Common myeloid progenitor, CD34-positive (primary cell): Measurements from ENCODE around the gene CDPF1.

Source experiments
- CTCF ChIA-PET: fragments of 350-600 bp; sonication (Branson Sonifier 250); formaldehyde crosslinking; loops from one replicate; lab custom pipeline; 2021; ENCODE audit warnings: antibody characterized with exemption; lab: Charles Lee
- POLR2A ChIA-PET: fragments of 350-600 bp; sonication (Branson Sonifier 250); formaldehyde crosslinking; loops from one replicate; lab custom pipeline; 2021; ENCODE audit warnings: antibody characterized with exemption; lab: Charles Lee
- DNase-seq, 3 donors: peaks; one replicate each; pipeline versions ENCODE4 v3.0.0 to v3.0.0-alpha.2; 2013
- H3K27ac ChIP-seq, 2 experiments: 1 replicate in 1 of 2; 2 replicates in 1 of 2; pipeline ENCODE4 v1.7.0; 2013; ENCODE audit warnings: inconsistent platforms in 2 of 2, low read length in 2 of 2, mild to moderate bottlenecking in 2 of 2, low read depth in 1 of 2, moderate library complexity in 1 of 2; ENCODE audit not compliant: severe bottlenecking in 2 of 2, insufficient read depth in 1 of 2, poor library complexity in 1 of 2
- H3K27me3 ChIP-seq, 5 experiments: replicated peaks in 2 of 5; 1 replicate in 3 of 5; 2 replicates in 2 of 5; pipeline versions ENCODE4 v1.6.1 to v1.7.0; 2013; ENCODE audit warnings: low read length in 4 of 5, mild to moderate bottlenecking in 2 of 5, moderate library complexity in 2 of 5, inconsistent platforms in 1 of 5; ENCODE audit not compliant: insufficient read depth in 5 of 5, control insufficient read depth in 4 of 5
- H3K36me3 ChIP-seq, 4 experiments: 1 replicate in 2 of 4; 2 replicates in 2 of 4; pipeline versions ENCODE4 v1.6.1 to v1.7.0; 2013; ENCODE audit warnings: low read length in 3 of 4, control low read depth in 1 of 4, mild to moderate bottlenecking in 1 of 4; ENCODE audit not compliant: control insufficient read depth in 4 of 4, insufficient read depth in 4 of 4
- H3K4me1 ChIP-seq, 4 experiments: 1 replicate in 3 of 4; 2 replicates in 1 of 4; pipeline versions ENCODE4 v1.6.1 to v1.7.1; 2013; ENCODE audit warnings: low read length in 3 of 4, mild to moderate bottlenecking in 3 of 4, control low read depth in 1 of 4, inconsistent platforms in 1 of 4, moderate library complexity in 1 of 4; ENCODE audit not compliant: control insufficient read depth in 4 of 4, insufficient read depth in 4 of 4; ENCODE audit errors: control extremely low read depth in 1 of 4
- H3K4me3 ChIP-seq, 7 experiments: 1 replicate in 4 of 7; 2 replicates in 3 of 7; pipeline versions ENCODE4 v1.5.1 to v1.7.0; 2013; ENCODE audit warnings: mild to moderate bottlenecking in 7 of 7, low read length in 6 of 7, moderate library complexity in 6 of 7, inconsistent platforms in 2 of 7, low read depth in 2 of 7, control low read depth in 1 of 7; ENCODE audit not compliant: insufficient read depth in 4 of 7, control insufficient read depth in 1 of 7; ENCODE audit errors: extremely low read depth in 1 of 7
- H3K9me3 ChIP-seq, 5 experiments: 1 replicate in 4 of 5; 2 replicates in 1 of 5; pipeline versions ENCODE4 v1.6.1 to v1.7.1; 2013; ENCODE audit warnings: low read length in 4 of 5, mild to moderate bottlenecking in 2 of 5, inconsistent platforms in 1 of 5, low read depth in 1 of 5, moderate library complexity in 1 of 5; ENCODE audit not compliant: control insufficient read depth in 4 of 5, insufficient read depth in 2 of 5; ENCODE audit errors: control extremely low read depth in 1 of 5
- WGBS: methylation state at CpG from one replicate; pipeline ENCODE4 v1.1.5; 2013; ENCODE audit not compliant: insufficient coverage; 5-methylcytosine and 5-hydroxymethylcytosine counted together

CDPF1 gene

GRCh38 chr22:46281866-46282678 lies 32.0 kb upstream of the CDPF1 start:
- no peaks in the 10 kb centered on the region for H3K9me3 ChIP-seq
- no peaks in the 10 kb centered on the region for H3K27me3 ChIP-seq
- WGBS, result over 99% methylated on average over 13 of the region's 13 CpGs
- H3K4me1 ChIP-seq, result peaks cover 0 to 5% (median 2%) of the 10 kb centered on the region in 4 experiments
- ChIA-PET POLR2A (no interaction called here), CTCF (interaction anchor here (1.3 kb wide), 1 partner anchor 12 kb away, joined by 3 read pairs; no protein-coding TSS in a partner anchor)
- DNase-seq, result no peak
- H3K36me3 ChIP-seq, result peaks cover 11 to 79% (median 59%) of the 10 kb centered on the region in 4 experiments
- no peak overlapping the region for H3K27ac ChIP-seq
- no peak overlapping the region for H3K4me3 ChIP-seq

- CTCF ChIA-PET, result interaction anchor here (0.9 to 1.4 kb wide), 2 partner anchors 14 to 16 kb away, joined by 3 read pairs; partner anchors contain the start of gene TTC38
- no peak overlapping the region for H3K4me3 ChIP-seq
- no peaks in the 10 kb centered on the region for H3K9me3 ChIP-seq
- DNase-seq, result no peak
- H3K27me3 ChIP-seq, result no peaks in the 10 kb centered on the region
- H3K4me1 ChIP-seq, result no peaks in the 10 kb centered on the region
- peaks cover 11 to 77% (median 58%) of the 10 kb centered on the region in 4 experiments for H3K36me3 ChIP-seq
- WGBS, result 94% methylated on average over 17 of the region's 19 CpGs
- POLR2A ChIA-PET, result no interaction called here
- H3K27ac ChIP-seq, result no peak overlapping the region
Measured at GRCh38 chr22:46280999-46281623, 31.0 kb upstream of the CDPF1 start.

GRCh38 chr22:46280063-46280817 lies 30.1 kb upstream of the CDPF1 start:
- Histone ChIP-seq H3K27ac (no peak overlapping the region), H3K27me3 (no peaks in the 10 kb centered on the region), H3K9me3 (peaks cover 0 to 4% (median 0%) of the 10 kb centered on the region in 5 experiments), H3K4me1 (no peaks in the 10 kb centered on the region), H3K4me3 (no peak overlapping the region), H3K36me3 (peaks cover 14 to 82% (median 64%) of the 10 kb centered on the region in 4 experiments)
- POLR2A ChIA-PET, result no interaction called here
- CTCF ChIA-PET, result interaction anchor here (0.9 to 1.4 kb wide), 2 partner anchors 13 to 15 kb away, joined by 3 read pairs; partner anchors contain the start of gene TTC38
- DNase-seq, result no peak
- over 99% methylated on average over 11 of the region's 12 CpGs for WGBS

GRCh38 chr22:46278656-46279645 lies 28.9 kb upstream of the CDPF1 start:
- 94% methylated on average over 19 of the region's 22 CpGs for WGBS
- H3K27me3 ChIP-seq, result no peaks in the 10 kb centered on the region
- no peaks in the 10 kb centered on the region for H3K4me1 ChIP-seq
- ChIA-PET CTCF (interaction anchor here (1.0 kb wide), 1 partner anchor 9 kb away, joined by 4 read pairs; no protein-coding TSS in a partner anchor), POLR2A (interaction anchor here (0.6 kb wide), 1 partner anchor 9 kb away, joined by 3 read pairs; no protein-coding TSS in a partner anchor)
- H3K36me3 ChIP-seq, result peaks cover 15 to 81% (median 64%) of the 10 kb centered on the region in 4 experiments
- H3K9me3 ChIP-seq, result peaks cover 0 to 4% (median 0%) of the 10 kb centered on the region in 5 experiments
- no peak overlapping the region for H3K4me3 ChIP-seq
- no peak for DNase-seq
- H3K27ac ChIP-seq, result no peak overlapping the region

GRCh38 chr22:46276563-46276962 lies 26.5 kb upstream of the CDPF1 start:
- Histone ChIP-seq H3K27ac (no peak overlapping the region), H3K36me3 (peaks cover 15 to 79% (median 65%) of the 10 kb centered on the region in 4 experiments), H3K4me1 (no peaks in the 10 kb centered on the region), H3K9me3 (peaks cover 0 to 4% (median 0%) of the 10 kb centered on the region in 5 experiments), H3K4me3 (no peak overlapping the region), H3K27me3 (no peaks in the 10 kb centered on the region)
- no peak for DNase-seq
- POLR2A ChIA-PET, result no interaction called here
- CTCF ChIA-PET, result interaction anchor here (0.6 to 1.0 kb wide), 2 partner anchors 8 to 39 kb away, joined by 3 read pairs; partner anchors contain the start of gene TTC38
- WGBS, result 100% methylated on average over 2 of the region's 7 CpGs
